GM18502 (cell line): ENCODE data around the gene PARP16.
"Not testable (repeated sequence)": the region's sequence is repeated elsewhere in the genome, so short reads cannot be mapped to it uniquely, and the experiment has no call there.

ENCODE experiments used
- ATAC-seq: cut with Tn5 transposase; IDR thresholded peaks from one replicate; pipeline ENCODE4 v1.9.1; 2021; ENCODE audit warnings: mild to moderate bottlenecking; ENCODE audit not compliant: unreplicated experiment, poor library complexity

PARP16 gene

DNA sequence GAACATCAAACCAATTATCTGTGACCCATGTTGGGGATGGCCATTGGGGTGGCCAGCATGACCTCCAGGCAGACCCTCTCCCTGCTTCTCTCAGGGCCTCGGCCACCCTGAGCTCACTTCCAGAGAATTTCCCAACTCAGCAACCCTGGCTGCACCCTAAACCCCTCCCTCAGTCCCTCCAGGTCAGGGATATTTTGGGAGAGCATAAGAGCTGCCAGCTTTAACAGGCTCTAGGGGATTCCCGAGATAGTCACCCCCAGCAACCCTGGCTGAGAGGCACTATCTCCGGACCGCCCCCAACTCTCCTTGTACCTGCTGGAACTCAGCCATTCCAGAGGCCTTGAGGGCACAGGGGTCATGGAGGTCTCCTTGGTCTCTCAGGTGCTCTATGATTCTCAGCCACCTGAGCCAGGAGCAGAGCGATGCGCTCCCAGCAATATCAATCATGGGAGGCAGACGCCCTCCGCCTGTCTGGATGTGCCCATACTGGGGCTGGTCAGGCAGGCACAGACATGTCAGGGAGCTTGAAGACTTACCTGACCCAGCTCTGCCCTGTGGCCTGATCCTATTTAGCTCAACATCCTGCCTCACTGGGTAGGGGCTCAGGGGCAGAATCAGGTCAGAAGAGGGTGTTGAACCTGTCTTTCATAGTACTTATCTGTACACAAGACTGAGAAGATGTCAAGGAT is 40.5 kb downstream of the PARP16 start:
- ATAC-seq = no peak

DNA sequence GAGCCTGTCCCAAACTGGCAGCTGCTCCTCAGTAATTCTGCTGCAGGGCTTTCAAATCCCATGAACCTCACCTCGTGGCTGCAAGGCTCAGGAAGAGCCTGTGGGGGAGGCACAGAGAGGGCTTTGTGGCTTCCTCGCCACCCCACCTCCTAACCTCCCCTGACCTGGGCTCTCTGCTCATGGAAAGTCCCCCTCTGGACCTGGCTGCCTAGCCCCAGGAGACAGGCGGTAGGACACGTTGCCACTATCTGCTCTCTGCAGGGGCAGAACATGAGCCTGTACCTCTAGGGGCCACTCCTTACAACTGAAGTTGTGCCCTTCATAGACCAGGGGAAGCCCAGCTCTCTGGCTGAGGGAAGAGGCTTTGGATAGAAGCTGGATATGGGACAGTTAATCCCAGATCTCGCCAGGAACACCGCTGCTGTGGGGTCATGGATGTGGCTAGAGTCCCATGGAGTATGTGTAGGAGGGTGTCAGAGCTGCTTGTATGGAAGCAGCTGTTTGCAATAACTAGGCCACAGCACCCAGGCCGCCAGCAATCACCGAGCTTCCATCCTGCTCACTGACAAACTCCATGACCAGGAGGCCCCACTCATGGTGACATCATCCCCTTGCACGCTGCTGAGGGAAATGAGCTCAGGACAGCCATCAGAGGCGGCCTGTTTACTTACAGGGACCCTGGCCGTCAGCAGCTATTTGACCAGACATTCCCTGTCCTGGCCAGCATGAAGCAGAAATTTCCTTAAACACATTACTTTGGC is 41.4 kb downstream of the PARP16 start:
- ATAC-seq = no peak

DNA sequence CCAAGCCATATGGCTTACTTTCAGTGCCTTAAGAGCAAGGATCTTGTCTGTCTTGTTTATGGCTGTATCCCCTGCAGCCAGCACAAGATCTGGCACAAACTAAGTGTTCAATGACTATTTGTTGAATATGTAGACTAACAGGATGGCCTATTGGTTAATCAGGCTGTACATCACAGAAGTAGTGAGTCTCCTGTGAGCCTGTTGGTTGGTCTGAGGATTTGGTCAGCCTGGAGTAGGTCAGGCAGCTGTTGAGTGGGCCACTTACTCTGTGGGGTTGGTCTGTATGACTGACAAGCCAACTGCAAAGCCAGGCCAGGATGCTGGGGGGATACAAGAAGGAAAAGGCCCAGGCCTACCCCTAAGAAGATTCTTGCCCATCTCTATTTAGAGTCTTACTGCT is 42.0 kb downstream of the PARP16 start:
- ATAC-seq = no peak

DNA sequence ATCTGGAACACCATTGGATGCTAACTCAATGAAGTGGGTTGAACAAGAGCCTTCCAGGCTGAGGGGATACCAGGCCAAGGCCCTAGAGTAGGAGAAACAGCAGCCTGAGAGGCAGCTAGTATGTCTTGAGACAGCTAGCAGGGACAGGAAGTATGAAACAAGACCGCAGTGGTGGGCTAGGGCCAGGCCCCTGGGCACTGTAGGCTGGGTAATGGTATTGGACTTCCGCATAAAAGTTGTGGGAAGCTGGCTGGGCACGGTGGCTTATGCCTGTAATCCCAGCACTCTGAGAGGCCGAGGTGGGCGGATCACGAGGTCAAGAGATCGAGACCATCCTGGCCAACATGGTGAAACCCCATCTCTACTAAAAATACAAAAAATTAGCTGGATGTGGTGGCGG is 50.2 kb downstream of the PARP16 start:
- ATAC-seq = not testable (repeated sequence)

DNA sequence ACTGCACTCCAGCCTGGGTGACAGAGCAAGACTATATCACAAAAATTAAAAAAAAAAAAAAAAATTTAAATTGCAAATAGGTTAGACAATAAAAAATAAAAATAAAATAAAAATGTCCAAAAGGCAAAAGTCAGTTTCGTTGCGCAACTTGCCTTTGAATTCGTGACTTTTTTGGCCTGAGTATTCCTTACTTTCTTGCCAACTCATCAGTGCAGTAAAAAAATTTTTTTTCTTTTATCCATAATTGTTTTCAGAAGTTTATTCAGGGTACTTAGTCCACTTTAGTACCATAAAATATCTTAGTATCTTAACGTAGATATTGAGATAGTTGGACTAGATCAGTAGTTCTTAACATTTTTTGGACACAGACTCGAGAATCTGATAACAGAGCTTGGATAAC is 53.0 kb downstream of the PARP16 start:
- no peak for ATAC-seq

DNA sequence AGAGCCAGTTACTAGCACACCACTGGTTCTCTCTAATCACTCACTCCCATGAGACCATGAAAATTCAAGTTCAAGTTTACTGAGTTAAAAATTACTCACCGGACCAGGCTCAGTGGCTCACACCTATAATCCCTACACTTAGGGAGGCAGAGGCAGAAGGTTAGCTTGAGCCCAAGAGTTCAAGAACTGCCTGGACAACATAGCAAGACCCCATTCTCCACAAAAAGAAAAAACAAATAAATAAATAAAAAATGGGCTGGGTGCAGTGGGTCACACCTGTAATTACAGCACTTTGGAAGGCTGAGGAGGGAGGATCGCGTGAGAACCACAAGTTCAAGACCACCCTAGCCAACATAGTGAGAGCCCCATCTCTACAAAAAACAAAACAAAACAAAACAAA is 54.2 kb downstream of the PARP16 start:
- ATAC-seq = no peak

DNA sequence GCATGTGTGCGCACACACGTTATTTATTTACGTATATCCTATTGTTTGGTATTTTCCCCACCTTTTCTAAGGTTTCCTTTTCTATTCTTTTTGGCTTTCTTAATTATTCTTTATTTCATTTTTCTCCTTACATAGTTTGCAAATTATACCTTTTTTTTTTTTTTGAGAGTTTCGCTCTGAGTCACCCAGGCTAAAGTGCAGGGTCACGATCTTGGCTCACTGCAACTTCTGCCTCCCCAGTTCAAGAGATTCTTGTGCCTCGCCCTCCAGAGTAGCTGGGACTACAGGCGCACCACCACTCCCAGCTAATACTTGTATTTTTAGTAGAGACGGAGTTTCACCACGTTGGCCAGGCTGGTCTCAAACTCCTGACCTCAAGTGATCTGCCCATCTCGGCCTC is 55.4 kb downstream of the PARP16 start:
- ATAC-seq = no peak

DNA sequence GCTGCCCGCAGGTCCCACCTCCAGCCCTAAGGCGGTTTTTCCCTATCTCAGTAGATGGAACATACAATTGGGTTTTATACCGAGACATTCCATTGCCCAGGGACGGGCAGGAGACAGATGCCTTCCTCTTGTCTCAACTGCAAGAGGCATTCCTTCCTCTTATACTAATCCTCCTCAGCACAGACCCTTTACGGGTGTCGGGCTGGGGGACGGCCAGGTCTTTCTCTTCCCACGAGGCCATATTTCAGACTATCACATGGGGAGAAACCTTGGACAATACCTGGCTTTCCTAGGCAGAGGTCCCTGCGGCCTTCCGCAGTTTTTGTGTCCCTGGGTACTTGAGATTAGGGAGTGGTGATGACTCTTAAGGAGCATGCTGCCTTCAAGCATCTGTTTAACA is 59.8 kb downstream of the PARP16 start:
- ATAC-seq = not testable (repeated sequence)

DNA sequence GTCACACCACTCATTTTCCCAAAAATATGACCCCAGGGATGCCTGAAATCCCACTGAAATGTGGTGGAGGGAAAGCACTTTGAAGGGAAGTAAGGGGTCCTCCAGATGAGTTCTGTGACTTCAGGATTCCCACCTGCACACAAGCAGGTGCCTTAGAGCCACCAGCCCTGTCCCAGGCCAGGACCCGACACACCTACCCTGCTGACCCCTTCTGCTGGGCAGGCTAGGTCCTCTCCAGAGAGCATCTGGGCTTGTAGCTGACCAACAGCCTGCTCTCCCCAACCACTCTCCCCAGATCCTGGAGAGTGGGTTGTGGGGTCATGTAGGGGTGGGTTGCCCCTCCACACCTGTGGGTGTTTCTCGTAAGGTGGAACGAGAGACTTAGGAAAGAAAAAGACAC is 60.5 kb downstream of the PARP16 start:
- no peak for ATAC-seq

DNA sequence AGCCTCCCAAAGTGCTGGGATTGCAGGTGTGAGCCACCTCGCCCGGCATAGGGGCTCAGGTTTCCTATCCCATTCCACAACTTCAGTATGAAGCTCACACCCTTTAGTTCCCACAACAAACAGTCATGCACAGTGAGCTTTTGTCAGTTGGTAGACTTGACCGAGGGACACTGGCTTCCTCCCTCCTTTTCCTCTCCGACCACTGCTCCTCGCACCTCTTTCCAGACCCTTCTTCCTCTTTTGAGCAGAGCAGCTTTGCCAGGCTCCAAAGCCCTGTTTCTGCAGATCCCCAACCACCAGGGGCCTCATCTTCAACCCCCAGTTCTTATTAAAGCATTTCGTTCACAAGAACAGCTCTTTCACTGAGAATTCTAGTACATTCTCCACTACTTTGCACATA is 62.7 kb downstream of the PARP16 start:
- no peak for ATAC-seq

DNA sequence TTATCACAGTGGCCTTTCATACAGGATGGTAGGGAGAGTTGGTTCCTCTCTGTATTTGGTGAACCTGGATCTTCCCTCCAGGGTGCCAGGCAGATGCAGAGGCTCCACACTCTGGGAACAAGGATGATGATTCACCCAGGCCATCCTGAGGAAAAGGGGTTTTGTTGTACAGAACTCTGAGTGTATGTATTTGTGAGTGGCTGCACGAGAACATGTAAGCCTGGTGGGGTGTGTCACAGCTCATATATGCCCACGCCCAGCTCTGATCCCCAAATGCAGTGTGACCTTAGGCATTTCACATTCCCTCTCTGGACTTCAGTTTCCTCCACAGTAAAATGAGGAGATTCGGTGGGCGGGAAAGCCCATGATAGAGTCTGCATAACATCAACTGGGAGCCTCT is 63.8 kb downstream of the PARP16 start:
- no peak for ATAC-seq

DNA sequence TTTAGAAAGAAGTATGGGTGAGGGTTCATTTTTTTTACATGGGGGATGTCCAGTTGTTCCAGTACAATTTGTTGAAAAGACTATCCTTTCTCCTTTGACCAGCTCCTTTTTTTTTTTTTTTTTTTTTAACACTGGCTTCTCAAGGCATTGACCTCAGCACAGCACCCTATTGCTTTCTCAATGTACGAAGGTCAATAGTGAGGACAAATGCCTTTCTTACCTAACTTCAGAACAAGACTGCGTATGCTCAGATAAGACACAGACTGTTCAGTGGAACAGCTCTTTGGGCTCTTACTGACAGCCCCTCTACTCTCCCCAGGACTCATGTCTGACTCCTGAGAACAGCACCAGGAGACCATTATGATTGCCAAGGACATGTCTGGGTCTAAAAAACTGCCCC is 65.0 kb downstream of the PARP16 start:
- ATAC-seq = no peak

DNA sequence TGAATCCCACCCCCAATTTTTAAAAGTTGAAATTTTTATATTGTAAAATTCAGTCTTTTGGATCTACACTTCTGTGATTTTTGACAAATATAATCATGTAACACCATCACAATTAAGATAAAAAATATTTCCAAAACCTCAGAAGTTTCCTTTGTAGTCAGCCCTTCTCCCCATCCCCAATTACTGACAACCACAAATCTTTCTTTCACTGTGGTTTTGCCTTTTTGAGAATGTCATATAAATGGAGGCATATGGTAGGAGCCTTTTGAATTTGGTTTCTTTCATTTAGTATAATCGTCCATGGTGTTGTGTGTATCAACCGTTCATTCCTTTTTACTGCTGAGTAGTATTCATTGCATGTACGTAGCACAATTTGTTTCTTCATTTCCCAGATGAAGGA is 67.5 kb downstream of the PARP16 start:
- no peak for ATAC-seq

DNA sequence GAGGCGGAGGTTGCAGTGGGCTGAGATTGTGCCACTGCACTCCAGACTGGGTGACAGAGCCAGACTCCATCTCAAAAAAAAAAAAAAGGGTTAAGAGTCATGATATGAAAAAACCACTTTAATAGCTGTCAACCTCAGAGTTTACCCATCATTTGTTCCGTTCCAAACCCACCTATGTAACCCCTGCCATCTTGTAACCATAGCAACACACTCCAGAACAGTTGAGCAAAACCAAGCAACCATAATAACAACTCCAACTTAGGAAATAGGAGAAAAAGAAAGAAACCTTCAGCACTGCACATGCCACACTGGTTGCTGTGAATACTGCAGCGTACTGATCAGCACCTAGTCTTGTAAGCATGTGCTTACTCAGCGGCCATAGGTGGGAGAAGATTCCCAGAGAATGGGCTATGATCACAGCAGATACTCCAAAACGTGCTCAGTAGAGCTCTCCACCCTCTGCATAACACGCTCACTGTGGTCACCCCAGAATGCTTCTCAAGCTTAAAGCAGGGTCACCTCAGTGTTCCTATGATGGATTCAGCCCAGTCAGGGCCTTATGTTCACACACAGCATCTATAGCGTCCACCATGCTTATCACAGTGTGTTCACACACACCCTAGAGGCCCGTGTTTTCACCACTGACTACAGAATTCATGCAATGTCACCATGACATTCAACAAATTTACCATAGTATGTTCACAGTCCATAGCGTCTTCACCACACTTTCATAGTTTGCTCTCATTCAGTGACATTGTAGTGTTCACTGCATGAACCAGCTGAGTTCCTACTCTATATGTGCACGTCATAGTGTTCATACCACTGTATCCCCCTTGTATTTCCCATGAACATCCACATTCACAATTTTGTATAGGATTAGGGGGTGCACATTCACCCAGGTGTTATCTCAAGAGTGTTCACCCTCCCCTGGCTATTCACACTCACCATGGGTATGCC is 68.9 kb downstream of the PARP16 start:
- no peak for ATAC-seq

DNA sequence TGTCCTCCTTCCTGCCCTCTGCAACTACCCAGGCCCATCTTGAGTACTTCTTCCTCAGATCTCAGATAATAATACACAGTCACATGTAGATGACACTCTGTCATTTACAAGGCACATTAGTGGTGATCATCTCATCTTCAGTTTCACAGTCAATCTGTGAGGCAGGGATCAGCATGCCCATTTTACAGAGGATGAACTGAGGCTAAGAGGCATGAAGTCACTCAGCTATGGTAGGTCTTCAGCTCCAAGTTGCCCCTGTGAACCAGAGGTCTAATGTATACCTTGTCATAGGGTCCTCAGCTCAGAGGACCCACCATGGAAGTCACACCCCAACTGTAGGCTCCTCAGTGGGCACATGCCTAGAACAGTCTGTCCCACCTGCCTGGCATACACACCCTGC is 71.2 kb downstream of the PARP16 start:
- no peak for ATAC-seq

DNA sequence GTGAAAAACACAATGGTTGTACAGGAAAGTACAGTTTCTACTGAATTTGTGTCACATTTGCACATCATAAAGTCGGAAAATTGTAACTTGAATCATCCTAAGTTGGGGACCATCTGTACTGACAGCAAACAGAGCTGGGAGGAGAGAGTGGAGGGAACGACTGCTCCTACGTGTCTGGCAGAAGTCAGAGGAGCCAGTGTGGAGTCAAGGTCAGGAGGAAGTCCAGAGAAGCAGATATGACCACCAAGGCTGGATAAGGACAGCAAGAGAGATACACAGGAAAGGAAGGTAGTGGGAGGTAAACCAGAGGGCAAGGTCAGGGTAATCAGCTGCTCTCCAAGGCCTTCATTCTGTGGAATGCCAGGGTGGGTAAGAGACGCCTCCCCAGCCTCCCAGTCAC is 72.7 kb downstream of the PARP16 start:
- no peak for ATAC-seq

DNA sequence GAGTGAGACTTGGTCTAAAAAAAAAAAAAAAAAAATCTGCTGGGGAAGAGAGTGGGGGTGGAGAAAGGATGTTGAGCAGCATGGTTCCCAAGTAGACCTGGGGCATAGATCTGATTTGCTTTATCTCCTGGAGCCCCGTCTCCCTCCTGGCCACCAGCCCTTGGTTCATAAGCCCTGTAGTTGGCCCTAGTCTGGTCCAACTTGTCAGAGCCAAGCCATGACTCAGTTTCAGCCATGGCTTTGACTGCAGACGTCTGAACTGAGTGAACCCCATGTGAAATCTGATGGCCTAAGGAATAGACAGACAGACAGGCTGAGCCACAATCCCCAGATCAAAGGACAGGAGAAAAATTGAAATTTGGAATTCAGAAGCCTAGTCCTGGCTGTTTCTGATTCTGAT is 73.4 kb downstream of the PARP16 start:
- no peak for ATAC-seq

DNA sequence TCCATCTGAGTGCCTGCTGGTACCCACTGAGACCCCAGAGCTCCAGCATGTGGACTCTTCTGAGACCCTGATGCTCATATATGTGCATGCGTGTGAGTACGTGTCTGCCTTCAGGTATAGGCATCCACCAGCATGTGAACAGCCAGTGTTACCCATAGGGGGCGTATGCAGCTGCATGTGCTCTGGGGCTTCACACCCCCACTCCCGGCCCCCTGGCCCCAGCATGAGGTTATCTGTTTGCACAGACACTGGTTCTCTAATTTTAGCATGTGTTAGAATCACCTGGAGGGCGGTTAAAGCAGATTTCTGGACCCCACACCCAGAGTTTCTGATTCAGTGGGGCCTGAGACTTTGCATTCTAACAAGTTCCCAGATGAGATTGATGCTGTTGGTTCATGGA is 74.6 kb downstream of the PARP16 start:
- ATAC-seq = no peak

DNA sequence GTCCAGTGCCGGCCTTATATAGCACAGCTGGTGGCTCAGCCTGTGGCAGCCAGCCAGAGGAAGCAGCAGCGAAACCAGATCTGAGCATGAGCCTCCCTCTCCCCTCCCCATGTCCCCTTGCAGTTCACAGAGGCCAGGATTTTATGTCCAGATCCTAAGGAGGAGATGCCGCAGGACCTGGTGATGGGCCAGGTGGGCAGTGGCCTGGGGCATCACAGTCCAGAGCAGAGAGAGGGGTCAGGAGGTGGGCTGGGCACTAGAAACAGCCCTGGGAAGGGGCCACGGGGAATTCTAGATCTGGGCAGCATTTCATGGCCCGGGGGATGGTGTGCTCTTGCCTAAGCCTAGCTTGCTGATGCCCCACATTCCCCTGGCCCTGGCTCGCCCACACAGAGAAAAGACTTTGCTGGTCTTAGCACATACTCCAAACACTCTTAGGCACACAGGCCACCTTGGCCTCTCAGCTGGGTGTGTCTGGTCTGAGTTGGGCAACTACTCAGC is 75.2 kb downstream of the PARP16 start:
- ATAC-seq = no peak

DNA sequence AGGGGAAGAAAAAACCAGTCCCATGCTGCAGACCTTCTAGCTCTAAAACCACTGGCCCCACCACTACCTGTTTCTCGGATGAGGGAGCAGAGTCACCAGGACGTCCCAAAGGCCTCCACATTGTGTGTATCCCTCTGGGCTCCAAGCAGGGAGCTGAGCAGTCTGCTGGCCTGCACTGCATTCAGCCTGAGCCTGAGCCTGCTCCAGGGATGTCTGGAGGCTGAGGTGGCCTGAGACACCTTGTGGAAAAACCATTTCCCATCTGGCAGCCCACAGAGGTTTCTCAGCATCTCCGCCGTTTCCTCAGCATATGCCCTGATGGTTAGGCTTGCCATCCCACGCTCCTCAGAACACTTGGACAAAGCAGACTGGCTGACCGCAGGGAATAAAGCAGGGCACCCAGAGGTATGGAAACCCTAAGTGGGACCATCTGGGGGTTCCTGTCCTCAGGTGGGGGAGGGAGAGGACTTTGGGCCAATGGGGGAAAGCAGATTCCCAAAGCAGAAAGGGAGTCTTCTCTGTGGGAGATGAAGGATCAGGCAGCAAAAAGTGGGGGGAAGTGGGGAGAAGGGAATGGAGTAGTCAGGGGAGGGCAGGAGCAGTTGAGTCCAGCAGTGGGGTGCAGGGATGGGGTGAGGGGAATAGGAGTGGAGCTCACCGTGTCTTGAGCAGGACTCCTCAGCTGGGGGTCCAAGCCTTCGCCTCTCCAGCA is 75.8 kb downstream of the PARP16 start, which contains the start of gene CILP:
TSS of gene CILP (minus strand) at position 704 of the 712 bp plus-strand sequence. CDS start 1,718 bp downstream, outside the sequence.
- ATAC-seq = no peak
